HepG2 (cell line): ENCODE measurements around the gene FBF1. TPM values are rescaled to one million over a fixed set of nuclear protein-coding genes. Genes with fewer than 3 reads are reported as not detected.

ENCODE experiments used
- ATF3 ChIP-seq: sonication (generic); formaldehyde crosslinking; IDR thresholded peaks from 2 replicates; pipeline ENCODE4 v1.4.0; 2020; ENCODE audit warnings: missing genetic modification reagents
- ELF3 ChIP-seq: IDR thresholded peaks from 2 replicates; pipeline ENCODE4 v1.6.1; 2016; ENCODE audit warnings: missing genetic modification reagents, missing compliant biosample characterization
- JUN ChIP-seq: sonication (generic); formaldehyde crosslinking; IDR thresholded peaks from 2 replicates; pipeline ENCODE4 v1.4.0; 2020; ENCODE audit warnings: mild to moderate bottlenecking, missing genetic modification reagents
- KLF9 ChIP-seq: IDR thresholded peaks from 2 replicates; pipeline ENCODE4 v1.6.1; 2016; ENCODE audit warnings: low read depth
- MATR3 ChIP-seq: sonication (generic); formaldehyde crosslinking; IDR thresholded peaks from 2 replicates; pipeline ENCODE4 v1.4.0; 2020; ENCODE audit warnings: missing genetic modification reagents
- MEIS2 ChIP-seq: sonication (generic); formaldehyde crosslinking; IDR thresholded peaks from 2 replicates; pipeline ENCODE4 v1.9.0; 2021; ENCODE audit warnings: mild to moderate bottlenecking, missing genetic modification reagents
- RERE ChIP-seq: IDR thresholded peaks from 2 replicates; pipeline ENCODE4 v1.6.1; 2016; ENCODE audit warnings: low read depth, missing genetic modification reagents, missing compliant biosample characterization
- SAFB2 ChIP-seq: sonication (generic); formaldehyde crosslinking; IDR thresholded peaks from 2 replicates; pipeline ENCODE4 v1.5.1; 2020; ENCODE audit warnings: missing genetic modification reagents, low read depth, mild to moderate bottlenecking, borderline replicate concordance
- SIN3B ChIP-seq: fragments of 150-350 bp; IDR thresholded peaks from 2 replicates; pipeline ENCODE4 v1.6.1; 2014; ENCODE audit warnings: low read length
- SMARCE1 ChIP-seq: fragments of 450-650 bp; IDR thresholded peaks from 2 replicates; pipeline ENCODE4 v1.6.1; 2017; ENCODE audit warnings: borderline replicate concordance
- SP2 ChIP-seq: sonication (generic); formaldehyde crosslinking; IDR thresholded peaks from 2 replicates; pipeline ENCODE4 v1.5.1; 2020; ENCODE audit warnings: mild to moderate bottlenecking, missing genetic modification reagents
- SUZ12 ChIP-seq: fragments of 150-350 bp; IDR thresholded peaks from 2 replicates; pipeline ENCODE4 v1.6.1; 2014; ENCODE audit warnings: low read depth, low read length
- THYN1 ChIP-seq: sonication (generic); formaldehyde crosslinking; IDR thresholded peaks from 2 replicates; pipeline ENCODE4 v1.8.1; 2023; ENCODE audit warnings: low read depth, mild to moderate bottlenecking, moderate library complexity, missing genetic modification reagents, borderline replicate concordance
- ZBTB3 ChIP-seq: sonication (generic); formaldehyde crosslinking; IDR thresholded peaks from 2 replicates; pipeline ENCODE4 v1.4.0; 2020; ENCODE audit warnings: low read depth, mild to moderate bottlenecking, moderate library complexity, missing genetic modification reagents, borderline replicate concordance
- ZFP82 ChIP-seq: sonication (generic); formaldehyde crosslinking; IDR thresholded peaks from 2 replicates; pipeline ENCODE4 v1.5.1; 2020; ENCODE audit warnings: mild to moderate bottlenecking, missing genetic modification reagents, borderline replicate concordance
- ZNF10 ChIP-seq: sonication (generic); formaldehyde crosslinking; IDR thresholded peaks from 2 replicates; pipeline ENCODE4 v1.4.0; 2020; ENCODE audit warnings: mild to moderate bottlenecking, low read depth, missing genetic modification reagents, borderline replicate concordance
- ZNF484 ChIP-seq: sonication (generic); formaldehyde crosslinking; IDR thresholded peaks from 2 replicates; pipeline ENCODE4 v1.5.1; 2020; ENCODE audit warnings: mild to moderate bottlenecking, low read depth, missing genetic modification reagents, borderline replicate concordance
- ZNF496 ChIP-seq: sonication (generic); formaldehyde crosslinking; IDR thresholded peaks from 2 replicates; pipeline ENCODE4 v1.8.1; 2023; ENCODE audit warnings: mild to moderate bottlenecking, moderate library complexity, missing genetic modification reagents; ENCODE audit not compliant: insufficient replicate concordance
- ZNF615 ChIP-seq: sonication (generic); formaldehyde crosslinking; IDR thresholded peaks from 2 replicates; pipeline ENCODE4 v1.5.0; 2020; ENCODE audit warnings: mild to moderate bottlenecking, missing genetic modification reagents, borderline replicate concordance
- ZNF720 ChIP-seq: sonication (generic); formaldehyde crosslinking; IDR thresholded peaks from 2 replicates; pipeline ENCODE4 v1.4.0; 2020; ENCODE audit warnings: missing genetic modification reagents
- ZNF768 ChIP-seq: sonication (generic); formaldehyde crosslinking; IDR thresholded peaks from 2 replicates; pipeline ENCODE4 v1.4.0; 2020; ENCODE audit warnings: missing genetic modification reagents
- ZNF816 ChIP-seq: sonication (generic); formaldehyde crosslinking; IDR thresholded peaks from 2 replicates; pipeline ENCODE4 v1.8.0; 2022; ENCODE audit warnings: missing genetic modification reagents, mild to moderate bottlenecking, borderline replicate concordance
- polyA plus RNA-seq, 8 experiments: library from polyadenylated mRNA; depleted of rRNA in 3 of 8; stranded (reverse) in 7 of 8; unstranded in 1 of 8; fragments of >200 nt; fragmentation: Illumina TruSeq in 4 of 8; extraction: Trizol in 4 of 8; gene quantifications; 2 replicates each; pipeline versions ENCODE4 v1.2.1 to v1.2.3, GENCODE V29; 2011 to 2016; ENCODE audit warnings: low read depth in 4 of 8, missing spikeins in 1 of 8, mixed read lengths in 1 of 8; ENCODE audit not compliant: insufficient read depth in 1 of 8
- total RNA-seq, 5 experiments: library from RNA; depleted of rRNA; stranded (reverse); fragments of >200 nt; fragmentation: Illumina TruSeq; extraction: Trizol; gene quantifications; 2 replicates each; pipeline ENCODE4 v1.2.3, GENCODE V29; 2016; ENCODE audit warnings: low read depth in 1 of 5
- TF ChIP-seq, protein P1 (sequence below): sonication (generic); formaldehyde crosslinking; IDR thresholded peaks from 2 replicates; pipeline ENCODE4 v1.4.0; 2020; ENCODE audit warnings: missing genetic modification reagents

FBF1 gene
- total and polyA plus RNA-seq, 2 of the 13 experiments (the other 11 are each of a cell fraction or from before 2014, with no cell fraction given), result 2.4 to 8.1 TPM

DNA sequence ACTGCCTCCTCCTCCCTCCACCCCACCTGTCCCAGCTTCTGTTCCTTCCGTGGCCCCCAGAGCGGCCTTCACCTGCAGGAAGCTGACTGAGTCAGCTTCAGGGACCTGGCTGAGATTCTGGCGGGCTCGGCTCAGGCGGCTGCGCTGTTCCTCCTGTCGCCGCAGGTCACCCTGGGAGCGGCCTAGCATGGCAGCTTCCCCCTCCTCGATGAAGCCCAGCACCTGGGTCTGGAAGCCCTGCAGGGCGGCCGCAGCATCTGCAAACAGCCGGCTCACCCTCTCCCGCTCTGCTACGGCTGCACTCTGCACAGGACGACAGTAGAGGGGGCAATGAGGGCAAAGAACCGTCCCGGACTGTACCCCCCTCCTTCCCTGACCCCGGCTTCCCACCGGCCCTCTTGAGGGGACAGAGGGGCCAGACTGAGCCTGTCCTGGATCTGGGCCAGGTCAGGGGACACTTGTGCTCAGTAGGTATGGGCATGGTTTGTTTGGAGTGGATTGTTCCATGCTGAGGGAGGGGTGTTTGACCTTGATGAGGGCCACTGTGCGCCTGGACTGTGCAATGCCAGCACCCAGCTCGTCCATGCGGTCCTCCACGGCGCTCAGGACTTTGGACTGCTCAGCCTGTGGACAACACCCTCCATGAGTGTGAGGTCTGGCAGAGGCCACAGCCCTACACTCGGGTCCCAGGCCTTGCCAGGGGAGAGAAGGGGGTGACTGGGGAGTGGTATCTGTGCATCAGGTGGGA, 64.5 kb downstream of the FBF1 start (continued):
- TF ChIP-seq ATF3 (CRISPR knock-in tag) (peak; percentile 73), ZNF816 (CRISPR knock-in tag) (no peak), ZNF768 (CRISPR knock-in tag) (peak; percentile 35; the same call in 1 of the 2 replicates), SIN3B (0 out of 2 replicates have a peak, but pooled peaks have one; percentile 14), SP2 (no peak), ZBTB3 (no peak), MATR3 (CRISPR knock-in tag) (no peak), ZNF615 (CRISPR knock-in tag) (no peak), SMARCE1 (no peak), KLF9 (CRISPR knock-in tag) (no peak), ZNF484 (CRISPR knock-in tag) (no peak; the same call in 1 of the 2 replicates), ELF3 (CRISPR knock-in tag) (peak; percentile 57), JUN (CRISPR knock-in tag) (peak; percentile 86; the same call in 1 of the 2 replicates), ZNF496 (CRISPR knock-in tag) (no peak), ZNF720 (CRISPR knock-in tag) (peak; percentile 19; the same call in 1 of the 2 replicates), RERE (CRISPR knock-in tag) (0 out of 2 replicates have a peak, but pooled peaks have one; percentile 43), SUZ12 (no peak), MEIS2 (CRISPR knock-in tag) (no peak; the same call in 1 of the 2 replicates), THYN1 (CRISPR knock-in tag) (peak; percentile 80; the same call in 1 of the 2 replicates), ZFP82 (CRISPR knock-in tag) (no peak; the same call in 1 of the 2 replicates), SAFB2 (no peak; the same call in none of the 2 replicates), ZNF10 (CRISPR knock-in tag) (no peak; the same call in 1 of the 2 replicates)
- TF ChIP-seq, protein P1, sequence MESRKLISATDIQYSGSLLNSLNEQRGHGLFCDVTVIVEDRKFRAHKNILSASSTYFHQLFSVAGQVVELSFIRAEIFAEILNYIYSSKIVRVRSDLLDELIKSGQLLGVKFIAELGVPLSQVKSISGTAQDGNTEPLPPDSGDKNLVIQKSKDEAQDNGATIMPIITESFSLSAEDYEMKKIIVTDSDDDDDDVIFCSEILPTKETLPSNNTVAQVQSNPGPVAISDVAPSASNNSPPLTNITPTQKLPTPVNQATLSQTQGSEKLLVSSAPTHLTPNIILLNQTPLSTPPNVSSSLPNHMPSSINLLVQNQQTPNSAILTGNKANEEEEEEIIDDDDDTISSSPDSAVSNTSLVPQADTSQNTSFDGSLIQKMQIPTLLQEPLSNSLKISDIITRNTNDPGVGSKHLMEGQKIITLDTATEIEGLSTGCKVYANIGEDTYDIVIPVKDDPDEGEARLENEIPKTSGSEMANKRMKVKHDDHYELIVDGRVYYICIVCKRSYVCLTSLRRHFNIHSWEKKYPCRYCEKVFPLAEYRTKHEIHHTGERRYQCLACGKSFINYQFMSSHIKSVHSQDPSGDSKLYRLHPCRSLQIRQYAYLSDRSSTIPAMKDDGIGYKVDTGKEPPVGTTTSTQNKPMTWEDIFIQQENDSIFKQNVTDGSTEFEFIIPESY, result peak; percentile 71; the same call in 1 of the 2 replicates
